NCI-H2171 treated with DMSO at 0.1 percent for 48 hours (cell line): ENCODE data around the gene COL18A1.
"Not testable (repeated sequence)": the region's sequence is repeated elsewhere in the genome, so short reads cannot be mapped to it uniquely, and the experiment has no call there.

ENCODE experiments used
- DNase-seq: peaks from one replicate; lab custom pipeline; 2025; lab: John Stamatoyannopoulos, UW

The COL18A1 gene

GRCh38 chr21:45560106-45561021, 155.4 kb downstream of the COL18A1 start:
- DNase-seq: no peak

- DNase-seq: not testable (repeated sequence)
Observed at GRCh38 chr21:45561241-45561640, 156.3 kb downstream of the COL18A1 start.

- DNase-seq: no peak
Observed at GRCh38 chr21:45562402-45562801, 157.4 kb downstream of the COL18A1 start.

GRCh38 chr21:45562965-45563364, 158.0 kb downstream of the COL18A1 start:
- DNase-seq: no peak
